GM06990 (cell line): ENCODE results near the gene PLXNA1.

Experiments used
- DNase-seq: peaks from one replicate; pipeline ENCODE4 v3.0.0-alpha.2; 2011; ENCODE audit not compliant: insufficient read length; ENCODE audit errors: extremely low read depth
- H3K27me3 ChIP-seq: replicated peaks from 2 replicates; pipeline ENCODE4 v1.6.0; 2011; ENCODE audit warnings: low read length; ENCODE audit not compliant: control insufficient read depth, insufficient read depth
- H3K36me3 ChIP-seq: 2 replicates; pipeline ENCODE4 v1.5.1; 2011; ENCODE audit warnings: low read length; ENCODE audit not compliant: control insufficient read depth, insufficient read depth
- H3K4me3 ChIP-seq: replicated peaks from 2 replicates; pipeline ENCODE4 v1.5.1; 2011; ENCODE audit warnings: low read depth, mild to moderate bottlenecking, control low read depth, low read length
- TF ChIP-seq, protein P1 (sequence below): IDR thresholded peaks from 2 replicates; pipeline ENCODE4 v1.5.1; 2011; ENCODE audit warnings: low read length, control low read depth, mild to moderate bottlenecking, inconsistent platforms; ENCODE audit not compliant: insufficient read depth, poor library complexity, severe bottlenecking

PLXNA1 gene

DNA sequence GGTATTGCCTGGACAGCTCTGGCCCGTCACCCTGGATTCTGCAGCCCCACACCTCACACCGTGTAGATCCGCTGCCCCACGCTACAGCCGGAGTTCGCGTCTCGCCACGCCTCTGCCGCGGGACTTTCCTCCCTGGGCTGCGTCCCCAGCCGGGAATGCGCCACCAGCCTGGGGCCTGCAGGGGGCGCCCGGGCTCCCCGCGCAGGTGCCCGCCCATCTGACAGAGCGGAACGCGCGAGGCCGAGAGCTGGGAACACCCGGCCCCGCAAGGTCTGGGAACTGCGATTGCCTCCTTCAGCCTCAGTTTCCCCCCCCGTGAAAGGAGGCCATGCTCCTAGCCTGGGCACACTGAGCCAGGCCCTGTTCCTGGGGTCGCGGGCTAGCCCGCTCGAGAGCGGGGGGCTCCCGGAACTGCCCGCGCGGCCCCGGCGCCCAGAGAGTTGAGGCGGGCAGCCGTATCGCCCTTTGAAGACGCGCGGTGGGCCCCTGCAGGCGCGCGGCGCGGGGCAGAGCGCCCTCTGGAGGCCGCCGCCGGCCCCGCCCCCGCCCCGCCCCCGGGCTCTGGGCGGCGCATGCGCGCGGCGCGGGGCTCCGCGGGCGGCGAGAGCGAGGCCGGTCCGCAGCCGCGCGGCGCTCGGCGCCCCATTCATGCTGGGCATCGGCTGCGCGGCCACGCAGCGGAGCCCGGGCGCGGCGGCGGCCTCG lies at the start of gene PLXNA1:
PLXNA1 (plus strand) TSS at position 645 of the 705 bp plus-strand sequence. CDS start 5,479 bp downstream, outside the sequence.
- Histone ChIP-seq H3K4me3 (peak within 1 kb of the TSS; percentile 62), H3K36me3 (no peaks in the 10 kb centered on the region), H3K27me3 (no peaks in the 10 kb centered on the region; the same call in none of the 2 replicates)
- DNase-seq = peak; percentile 91
- TF ChIP-seq, protein P1, sequence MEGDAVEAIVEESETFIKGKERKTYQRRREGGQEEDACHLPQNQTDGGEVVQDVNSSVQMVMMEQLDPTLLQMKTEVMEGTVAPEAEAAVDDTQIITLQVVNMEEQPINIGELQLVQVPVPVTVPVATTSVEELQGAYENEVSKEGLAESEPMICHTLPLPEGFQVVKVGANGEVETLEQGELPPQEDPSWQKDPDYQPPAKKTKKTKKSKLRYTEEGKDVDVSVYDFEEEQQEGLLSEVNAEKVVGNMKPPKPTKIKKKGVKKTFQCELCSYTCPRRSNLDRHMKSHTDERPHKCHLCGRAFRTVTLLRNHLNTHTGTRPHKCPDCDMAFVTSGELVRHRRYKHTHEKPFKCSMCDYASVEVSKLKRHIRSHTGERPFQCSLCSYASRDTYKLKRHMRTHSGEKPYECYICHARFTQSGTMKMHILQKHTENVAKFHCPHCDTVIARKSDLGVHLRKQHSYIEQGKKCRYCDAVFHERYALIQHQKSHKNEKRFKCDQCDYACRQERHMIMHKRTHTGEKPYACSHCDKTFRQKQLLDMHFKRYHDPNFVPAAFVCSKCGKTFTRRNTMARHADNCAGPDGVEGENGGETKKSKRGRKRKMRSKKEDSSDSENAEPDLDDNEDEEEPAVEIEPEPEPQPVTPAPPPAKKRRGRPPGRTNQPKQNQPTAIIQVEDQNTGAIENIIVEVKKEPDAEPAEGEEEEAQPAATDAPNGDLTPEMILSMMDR = peak; percentile 97

DNA sequence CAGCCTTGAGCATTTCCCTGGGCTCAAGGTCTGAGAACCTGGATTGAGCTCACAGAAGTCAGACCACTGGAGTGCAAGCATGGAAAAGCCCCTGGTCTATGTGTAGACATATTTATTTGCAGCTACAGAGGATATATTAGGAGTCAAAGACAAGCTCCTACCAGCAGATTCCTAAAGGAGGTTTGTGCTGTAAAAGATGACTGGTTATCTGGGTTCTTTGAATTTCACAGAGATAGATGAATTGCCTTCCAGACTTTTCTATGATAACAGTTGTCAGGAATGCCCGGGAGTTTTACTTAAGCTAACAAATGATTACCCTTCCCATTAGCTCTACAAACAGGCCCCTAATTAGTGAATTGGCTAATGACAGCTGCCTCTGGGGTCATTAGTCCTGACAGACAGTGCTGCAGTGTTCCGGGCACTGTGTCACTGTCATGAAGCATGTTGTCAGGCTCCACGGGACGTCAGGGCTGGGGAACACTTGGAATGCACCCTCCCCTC lies 48.8 kb upstream of the PLXNA1 start:
- DNase-seq = no peak
- H3K27me3 ChIP-seq = no peaks in the 10 kb centered on the region
- TF ChIP-seq, protein P1 = no peak

DNA sequence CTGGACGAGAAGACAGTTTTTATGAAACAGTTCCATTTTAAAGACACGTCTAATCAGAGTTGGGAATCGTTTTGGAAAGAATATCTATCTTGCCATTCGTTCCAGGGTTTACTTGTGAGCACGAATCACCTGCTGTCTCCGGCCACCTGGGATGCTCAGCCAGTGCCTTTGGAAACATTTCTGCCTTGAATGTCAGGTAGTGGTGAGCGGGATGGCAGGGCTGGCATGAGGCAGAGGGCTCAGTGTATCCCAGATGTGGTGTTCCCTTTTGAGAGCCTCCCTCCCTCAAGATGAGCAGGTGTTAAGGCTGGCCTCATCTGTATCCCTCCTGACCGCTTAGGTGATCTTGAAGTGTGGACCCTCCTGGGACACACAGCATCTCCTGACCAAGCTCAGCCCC lies 47.9 kb upstream of the PLXNA1 start:
- TF ChIP-seq, protein P1 = no peak
- Histone ChIP-seq H3K36me3 (no peaks in the 10 kb centered on the region), H3K4me3 (no peak overlapping the region)

More for the DNA sequence above, 48.8 kb upstream of the PLXNA1 start:
- Histone ChIP-seq H3K4me3 (no peak overlapping the region), H3K36me3 (no peaks in the 10 kb centered on the region)

DNA sequence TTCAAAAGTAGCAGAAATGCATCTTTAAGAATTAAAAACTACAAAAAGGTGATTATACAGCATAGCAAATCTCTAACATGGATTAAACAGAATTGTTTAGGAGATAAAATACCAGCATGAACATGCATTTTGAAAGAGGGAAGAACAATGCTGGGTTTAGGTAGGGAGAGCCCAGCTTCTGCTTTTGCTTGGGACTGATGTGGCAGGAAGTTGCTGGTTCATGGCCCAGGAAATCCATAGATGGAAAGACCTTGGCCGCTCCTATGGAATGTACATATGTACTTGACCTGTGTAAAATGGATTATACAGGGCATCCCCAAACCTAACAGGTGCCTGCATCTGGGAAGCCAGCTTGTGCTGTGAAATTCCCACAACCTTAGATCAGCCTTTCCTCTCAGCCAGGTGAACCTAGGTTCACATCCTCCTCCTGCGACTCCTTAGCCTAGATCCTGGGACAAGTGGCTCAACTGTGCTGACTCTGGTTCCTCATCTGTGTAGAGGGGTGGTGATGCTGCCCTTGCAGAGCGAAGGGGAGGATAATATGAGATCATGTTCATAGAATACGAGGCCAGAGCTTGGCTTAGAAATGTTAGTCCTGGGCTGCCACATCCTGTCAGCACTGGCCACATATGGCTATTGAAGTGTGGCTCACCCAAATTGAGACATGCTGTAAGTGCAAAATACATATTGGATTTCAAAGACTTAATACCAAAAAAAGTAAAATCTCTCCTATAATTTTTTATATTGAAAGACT lies 47.0 kb upstream of the PLXNA1 start:
- Histone ChIP-seq H3K4me3 (no peak overlapping the region), H3K27me3 (no peaks in the 10 kb centered on the region), H3K36me3 (no peaks in the 10 kb centered on the region)
- TF ChIP-seq, protein P1 = no peak
- no peak for DNase-seq

More for the DNA sequence above, 47.9 kb upstream of the PLXNA1 start:
- no peaks in the 10 kb centered on the region for H3K27me3 ChIP-seq
- no peak for DNase-seq

DNA sequence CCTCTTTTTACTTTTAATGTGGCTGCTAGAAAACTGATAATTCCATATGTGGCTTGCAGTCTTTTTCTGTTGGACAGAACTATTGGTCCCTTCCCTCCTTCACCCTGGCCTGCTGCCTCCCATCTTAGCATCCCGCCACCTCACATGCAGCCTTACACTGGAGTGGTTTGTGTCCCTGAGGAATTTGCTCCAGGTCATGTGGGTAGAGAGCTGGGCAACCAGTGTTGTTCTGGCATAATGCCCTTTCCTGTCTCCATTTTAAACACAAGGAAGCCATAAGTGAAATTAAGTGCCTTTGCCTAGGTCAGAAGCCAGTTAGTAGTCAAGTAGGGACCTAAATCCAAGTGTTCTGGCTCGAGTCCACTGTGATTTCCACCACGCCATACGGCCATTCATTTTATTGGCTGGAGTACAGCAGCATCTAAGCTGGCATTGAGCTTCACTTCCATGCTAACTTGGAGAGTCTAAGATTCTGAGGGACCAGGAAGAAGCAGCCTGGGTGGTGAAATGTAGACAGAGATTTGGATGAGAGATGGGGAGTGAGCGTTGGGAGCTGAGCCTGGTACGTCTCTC lies 46.0 kb upstream of the PLXNA1 start:
- no peaks in the 10 kb centered on the region for H3K36me3 ChIP-seq
- no peak overlapping the region for H3K4me3 ChIP-seq
- H3K27me3 ChIP-seq = no peaks in the 10 kb centered on the region
- TF ChIP-seq, protein P1 = no peak
- no peak for DNase-seq
